HepG2 (cell line): ENCODE results near the gene ZFHX3. TPM values are rescaled to one million over a fixed set of nuclear protein-coding genes. Genes with fewer than 3 reads are reported as not detected.

ENCODE experiments used
- ATF2 ChIP-seq: sonication (generic); formaldehyde crosslinking; IDR thresholded peaks from 2 replicates; pipeline ENCODE4 v1.4.0; 2020; ENCODE audit warnings: missing genetic modification reagents
- ATRX ChIP-seq: sonication (generic); formaldehyde crosslinking; IDR thresholded peaks from 2 replicates; pipeline ENCODE4 v1.4.0; 2020; ENCODE audit warnings: missing genetic modification reagents, borderline replicate concordance
- CHD2 ChIP-seq: IDR thresholded peaks from 2 replicates; pipeline ENCODE4 v1.6.1; 2011; ENCODE audit warnings: low read depth, low read length, improper control_type of control experiment
- E2F5 ChIP-seq: sonication (generic); formaldehyde crosslinking; conservative IDR thresholded peaks from 2 replicates; pipeline ENCODE4 v1.4.0; 2020; ENCODE audit warnings: missing genetic modification reagents
- GLI4 ChIP-seq: sonication (generic); formaldehyde crosslinking; IDR thresholded peaks from 2 replicates; pipeline ENCODE4 v1.5.1; 2020; ENCODE audit warnings: missing genetic modification reagents, mild to moderate bottlenecking, moderate library complexity, borderline replicate concordance
- HDAC1 ChIP-seq: sonication (generic); formaldehyde crosslinking; IDR thresholded peaks from 2 replicates; pipeline ENCODE4 v1.5.1; 2020; ENCODE audit warnings: mild to moderate bottlenecking, missing genetic modification reagents
- HNRNPLL ChIP-seq: fragments of 200-400 bp; formaldehyde crosslinking; IDR thresholded peaks from 2 replicates; pipeline ENCODE4 v1.6.1; 2017; ENCODE audit warnings: mild to moderate bottlenecking, low read depth, low read length; ENCODE audit not compliant: poor library complexity, severe bottlenecking
- IKZF1 ChIP-seq: fragments of 450-650 bp; IDR thresholded peaks from 2 replicates; pipeline ENCODE4 v1.7.1; 2016
- KLF9 ChIP-seq: IDR thresholded peaks from 2 replicates; pipeline ENCODE4 v1.6.1; 2016; ENCODE audit warnings: low read depth
- MNT ChIP-seq: fragments of 450-650 bp; IDR thresholded peaks from 2 replicates; pipeline ENCODE4 v1.6.1; 2016
- PHF5A ChIP-seq: IDR thresholded peaks from one replicate; pipeline ENCODE4 v1.6.1; 2018; ENCODE audit warnings: low read depth, missing genetic modification reagents; ENCODE audit not compliant: unreplicated experiment
- RAD21 ChIP-seq: fragments of 450-650 bp; formaldehyde crosslinking; IDR thresholded peaks from 2 replicates; pipeline ENCODE4 v1.5.0; 2020; ENCODE audit warnings: mild to moderate bottlenecking
- SETDB1 ChIP-seq: sonication (generic); formaldehyde crosslinking; IDR thresholded peaks from 2 replicates; pipeline ENCODE4 v1.5.1; 2020; ENCODE audit warnings: missing genetic modification reagents, mild to moderate bottlenecking, borderline replicate concordance
- SNRNP70 ChIP-seq: fragments of 200-400 bp; formaldehyde crosslinking; IDR thresholded peaks from 2 replicates; pipeline ENCODE4 v1.6.1; 2017; ENCODE audit warnings: mild to moderate bottlenecking, low read depth, low read length, moderate library complexity
- TBL1XR1 ChIP-seq: fragments of 150-350 bp; IDR thresholded peaks from 2 replicates; pipeline ENCODE4 v1.6.1; 2014; ENCODE audit warnings: borderline replicate concordance, low read length; ENCODE audit not compliant: partially characterized antibody
- WIZ ChIP-seq: sonication (generic); formaldehyde crosslinking; IDR thresholded peaks from 2 replicates; pipeline ENCODE4 v1.5.1; 2020; ENCODE audit warnings: mild to moderate bottlenecking, missing genetic modification reagents
- ZC3H4 ChIP-seq: sonication (generic); formaldehyde crosslinking; IDR thresholded peaks from 2 replicates; pipeline ENCODE4 v1.4.0; 2020; ENCODE audit warnings: missing genetic modification reagents, borderline replicate concordance
- ZNF232 ChIP-seq: sonication (generic); formaldehyde crosslinking; IDR thresholded peaks from 2 replicates; pipeline ENCODE4 v1.4.0; 2020; ENCODE audit warnings: missing genetic modification reagents, borderline replicate concordance
- ZNF430 ChIP-seq: sonication (generic); formaldehyde crosslinking; IDR thresholded peaks from 2 replicates; pipeline ENCODE4 v1.9.0; 2021; ENCODE audit warnings: mild to moderate bottlenecking, missing genetic modification reagents
- ZNF564 ChIP-seq: sonication (generic); formaldehyde crosslinking; IDR thresholded peaks from 2 replicates; pipeline ENCODE4 v1.8.1; 2023; ENCODE audit warnings: mild to moderate bottlenecking, missing genetic modification reagents
- ZNF670 ChIP-seq: sonication (generic); formaldehyde crosslinking; IDR thresholded peaks from 2 replicates; pipeline ENCODE4 v1.8.0; 2022; ENCODE audit warnings: mild to moderate bottlenecking, missing genetic modification reagents, borderline replicate concordance
- ZNF75D ChIP-seq: sonication (generic); formaldehyde crosslinking; IDR thresholded peaks from 2 replicates; pipeline ENCODE4 v1.8.1; 2023; ENCODE audit warnings: missing genetic modification reagents, mild to moderate bottlenecking, borderline replicate concordance
- ZNF772 ChIP-seq: sonication (generic); formaldehyde crosslinking; IDR thresholded peaks from 2 replicates; pipeline ENCODE4 v1.5.0; 2020; ENCODE audit warnings: mild to moderate bottlenecking, missing genetic modification reagents
- ZSCAN29 ChIP-seq: sonication (generic); formaldehyde crosslinking; conservative IDR thresholded peaks from 2 replicates; pipeline ENCODE4 v1.4.0; 2020; ENCODE audit warnings: mild to moderate bottlenecking, missing genetic modification reagents
- polyA plus RNA-seq, 8 experiments: library from polyadenylated mRNA; depleted of rRNA in 3 of 8; stranded (reverse) in 7 of 8; unstranded in 1 of 8; fragments of >200 nt; fragmentation: Illumina TruSeq in 4 of 8; extraction: Trizol in 4 of 8; gene quantifications; 2 replicates each; pipeline versions ENCODE4 v1.2.1 to v1.2.3, GENCODE V29; 2011 to 2016; ENCODE audit warnings: low read depth in 4 of 8, missing spikeins in 1 of 8, mixed read lengths in 1 of 8; ENCODE audit not compliant: insufficient read depth in 1 of 8
- total RNA-seq, 5 experiments: library from RNA; depleted of rRNA; stranded (reverse); fragments of >200 nt; fragmentation: Illumina TruSeq; extraction: Trizol; gene quantifications; 2 replicates each; pipeline ENCODE4 v1.2.3, GENCODE V29; 2016; ENCODE audit warnings: low read depth in 1 of 5
- TF ChIP-seq, protein P1 (sequence below): sonication (generic); formaldehyde crosslinking; IDR thresholded peaks from 2 replicates; pipeline ENCODE4 v1.8.0; 2022; ENCODE audit warnings: mild to moderate bottlenecking, missing genetic modification reagents, borderline replicate concordance
- TF ChIP-seq, protein P2 (sequence below): sonication (generic); formaldehyde crosslinking; IDR thresholded peaks from 2 replicates; pipeline ENCODE4 v1.4.0; 2020; ENCODE audit warnings: missing genetic modification reagents

Gene ZFHX3
- total and polyA plus RNA-seq, 2 of the 13 experiments (the other 11 are each of a cell fraction or from before 2014, with no cell fraction given): 5.0 to 6.0 TPM

DNA sequence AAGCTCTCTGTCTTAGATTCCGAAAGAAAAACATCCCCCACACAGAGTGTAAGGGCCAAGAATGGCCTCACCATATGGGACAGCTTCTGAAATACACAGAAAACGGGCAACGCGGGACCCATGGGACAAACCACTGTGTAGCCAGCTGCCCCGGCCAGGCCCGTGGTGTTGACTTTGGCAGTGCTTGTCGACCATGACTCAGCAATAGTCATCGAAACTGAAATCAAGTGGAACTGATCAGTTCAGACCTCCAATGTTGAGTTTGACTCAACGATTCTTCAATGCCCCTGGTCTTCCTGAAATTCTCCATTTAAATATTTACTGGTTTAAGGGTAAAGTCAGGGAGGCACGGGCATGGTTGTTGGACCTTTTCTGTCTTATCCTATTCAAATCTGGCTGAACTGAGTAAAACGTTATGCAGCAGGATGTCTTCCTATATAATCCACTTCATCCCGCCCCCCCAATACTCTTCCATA is 27.5 kb downstream of the ZFHX3 start (continued):
- TF ChIP-seq E2F5 (CRISPR knock-in tag): no peak
- no peak for TF ChIP-seq MNT
- TF ChIP-seq, protein P1, sequence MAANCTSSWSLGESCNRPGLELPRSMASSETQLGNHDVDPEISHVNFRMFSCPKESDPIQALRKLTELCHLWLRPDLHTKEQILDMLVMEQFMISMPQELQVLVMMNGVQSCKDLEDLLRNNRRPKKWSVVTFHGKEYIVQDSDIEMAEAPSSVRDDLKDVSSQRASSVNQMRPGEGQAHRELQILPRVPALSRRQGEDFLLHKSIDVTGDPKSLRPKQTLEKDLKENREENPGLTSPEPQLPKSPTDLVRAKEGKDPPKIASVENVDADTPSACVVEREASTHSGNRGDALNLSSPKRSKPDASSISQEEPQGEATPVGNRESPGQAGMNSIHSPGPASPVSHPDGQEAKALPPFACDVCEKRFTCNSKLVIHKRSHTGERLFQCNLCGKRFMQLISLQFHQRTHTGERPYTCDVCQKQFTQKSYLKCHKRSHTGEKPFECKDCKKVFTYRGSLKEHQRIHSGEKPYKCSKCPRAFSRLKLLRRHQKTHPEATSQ: no peak
- TF ChIP-seq ZNF670 (CRISPR knock-in tag): no peak
- TF ChIP-seq ZNF75D: no peak
- no peak for TF ChIP-seq GLI4
- TF ChIP-seq KLF9: no peak
- TF ChIP-seq RAD21 (CRISPR knock-in tag): no peak; the same call in 1 of the 2 replicates
- TF ChIP-seq SETDB1 (CRISPR knock-in tag): no peak
- TF ChIP-seq ZSCAN29 (CRISPR knock-in tag): no peak
- no peak; the same call in 1 of the 2 replicates for TF ChIP-seq HDAC1
- peak; percentile 27; the same call in 1 of the 2 replicates for TF ChIP-seq CHD2
- TF ChIP-seq ZNF430 (CRISPR knock-in tag): no peak
- no peak for TF ChIP-seq HNRNPLL
- TF ChIP-seq ATF2: peak; percentile 38; the same call in 1 of the 2 replicates
- TF ChIP-seq WIZ: no peak
- TF ChIP-seq ZNF772 (CRISPR knock-in tag): no peak
- TF ChIP-seq, protein P2, sequence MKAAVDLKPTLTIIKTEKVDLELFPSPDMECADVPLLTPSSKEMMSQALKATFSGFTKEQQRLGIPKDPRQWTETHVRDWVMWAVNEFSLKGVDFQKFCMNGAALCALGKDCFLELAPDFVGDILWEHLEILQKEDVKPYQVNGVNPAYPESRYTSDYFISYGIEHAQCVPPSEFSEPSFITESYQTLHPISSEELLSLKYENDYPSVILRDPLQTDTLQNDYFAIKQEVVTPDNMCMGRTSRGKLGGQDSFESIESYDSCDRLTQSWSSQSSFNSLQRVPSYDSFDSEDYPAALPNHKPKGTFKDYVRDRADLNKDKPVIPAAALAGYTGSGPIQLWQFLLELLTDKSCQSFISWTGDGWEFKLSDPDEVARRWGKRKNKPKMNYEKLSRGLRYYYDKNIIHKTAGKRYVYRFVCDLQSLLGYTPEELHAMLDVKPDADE (CRISPR knock-in tag): no peak
- TF ChIP-seq PHF5A (CRISPR knock-in tag): no peak
- no peak for TF ChIP-seq ZNF564 (CRISPR knock-in tag)
- TF ChIP-seq ZNF232 (CRISPR knock-in tag): no peak
- TF ChIP-seq SNRNP70: no peak
- no peak for TF ChIP-seq IKZF1
- TF ChIP-seq TBL1XR1: no peak
- TF ChIP-seq ZC3H4 (CRISPR knock-in tag): no peak
- no peak for TF ChIP-seq ATRX (CRISPR knock-in tag)
